Brain pericyte (primary cell): ENCODE data around the gene SNAI3.

ENCODE experiments used
- DNase-seq: peaks from one replicate; pipeline ENCODE4 v3.0.0-alpha.2; 2012; ENCODE audit warnings: low read depth, low spot score

Gene SNAI3

DNA sequence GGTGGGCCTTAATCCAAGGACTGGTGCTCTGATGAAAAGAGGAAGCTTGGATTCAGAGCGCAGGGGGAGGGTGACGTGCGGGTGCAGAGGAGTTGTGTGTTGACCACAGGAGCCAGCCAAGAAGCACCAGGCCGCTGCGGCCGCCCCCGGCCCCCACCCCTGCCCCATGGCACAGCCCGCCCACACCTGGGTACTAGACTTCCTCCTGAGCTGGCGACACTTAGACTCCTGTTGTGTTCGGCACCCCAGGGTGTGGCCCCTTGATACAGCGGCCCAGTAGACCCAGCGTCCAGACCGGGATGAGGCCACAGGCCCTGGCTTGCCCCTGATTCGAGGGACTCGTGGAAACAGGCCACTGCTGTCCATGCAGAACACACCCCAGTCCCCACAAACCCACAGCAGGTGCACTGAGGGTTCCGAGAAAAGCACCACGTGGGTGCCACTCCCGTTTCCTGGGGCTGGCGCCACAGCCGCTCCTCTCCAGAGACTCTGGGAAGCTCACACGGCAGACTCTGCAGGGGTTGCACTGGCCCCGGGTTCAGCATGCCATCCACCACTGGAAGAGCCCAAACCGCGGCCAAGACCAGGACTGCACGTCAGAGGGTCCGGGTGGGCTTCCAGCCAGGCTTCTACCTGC lies 5.7 kb upstream of the SNAI3 start:
- no peak for DNase-seq

DNA sequence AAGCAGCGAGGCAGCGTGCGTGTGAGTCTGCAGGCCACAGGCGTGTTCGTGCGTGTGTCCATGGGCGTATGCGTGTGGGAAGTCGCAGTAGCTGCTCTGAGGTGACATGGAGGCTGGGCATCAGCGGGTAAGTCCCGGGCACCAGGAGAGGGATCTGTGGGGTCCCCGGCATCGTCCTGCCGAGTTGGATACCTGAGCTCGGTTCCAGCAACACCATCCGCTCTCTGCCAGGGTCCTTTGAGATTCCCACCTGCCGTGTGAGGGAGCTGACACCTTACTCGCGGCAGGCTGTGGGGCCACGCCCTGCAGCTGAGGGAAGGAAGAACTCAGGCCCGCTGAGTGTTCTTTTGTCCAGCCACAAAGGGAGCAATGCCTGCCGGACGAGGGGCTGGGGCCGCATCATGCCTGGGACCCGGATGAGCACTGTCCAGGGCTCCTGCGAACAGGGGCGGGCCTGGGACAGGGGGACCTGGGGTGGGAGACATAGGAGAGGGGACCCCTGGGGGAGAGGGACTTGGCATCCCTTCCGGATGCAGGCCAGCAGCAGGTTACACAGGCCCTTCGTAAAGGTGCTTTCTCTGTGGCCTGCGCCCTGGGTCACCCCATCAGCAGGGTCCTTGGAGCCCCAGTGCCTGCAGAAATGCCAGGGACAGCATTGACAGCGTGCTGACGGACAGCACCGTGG lies 5.0 kb upstream of the SNAI3 start:
- DNase-seq: no peak

DNA sequence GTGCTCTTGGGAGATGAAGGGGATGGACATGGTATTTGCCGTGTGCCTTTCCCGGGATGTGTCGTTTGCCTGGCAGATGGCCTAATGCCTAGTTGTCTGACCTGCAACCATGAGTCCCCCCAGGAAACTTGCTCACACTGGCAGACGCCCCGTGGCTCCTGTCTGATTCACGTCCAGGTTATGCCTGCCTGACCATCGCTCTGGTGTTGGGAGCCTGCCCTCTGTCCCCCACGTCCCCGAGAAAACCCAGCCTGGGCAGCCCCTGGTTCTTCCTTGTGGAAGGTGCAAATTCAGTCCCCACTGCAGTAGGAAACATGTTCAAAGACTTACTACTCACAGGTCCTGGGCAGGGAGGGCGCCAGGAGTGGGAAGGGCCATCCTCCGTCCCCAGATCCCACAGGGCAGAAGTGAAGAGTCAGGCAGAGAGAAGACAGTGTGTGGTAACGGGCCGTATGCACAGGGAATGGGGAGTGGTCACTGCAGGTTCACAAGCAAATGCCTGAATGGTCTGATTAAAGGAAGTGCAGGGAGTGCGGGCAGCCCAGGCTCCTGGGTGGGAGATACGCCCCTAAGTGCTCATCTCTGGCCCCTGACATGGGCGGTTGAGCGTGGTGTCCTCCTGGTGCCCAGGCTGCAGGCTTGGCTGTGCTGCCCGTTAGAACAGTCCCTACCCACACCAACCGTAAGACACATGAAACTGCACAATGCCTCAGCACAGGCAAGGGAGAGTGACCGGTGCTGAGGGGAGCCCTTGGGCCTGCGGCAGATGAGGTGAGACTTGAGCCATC lies 4.2 kb upstream of the SNAI3 start:
- no peak for DNase-seq

DNA sequence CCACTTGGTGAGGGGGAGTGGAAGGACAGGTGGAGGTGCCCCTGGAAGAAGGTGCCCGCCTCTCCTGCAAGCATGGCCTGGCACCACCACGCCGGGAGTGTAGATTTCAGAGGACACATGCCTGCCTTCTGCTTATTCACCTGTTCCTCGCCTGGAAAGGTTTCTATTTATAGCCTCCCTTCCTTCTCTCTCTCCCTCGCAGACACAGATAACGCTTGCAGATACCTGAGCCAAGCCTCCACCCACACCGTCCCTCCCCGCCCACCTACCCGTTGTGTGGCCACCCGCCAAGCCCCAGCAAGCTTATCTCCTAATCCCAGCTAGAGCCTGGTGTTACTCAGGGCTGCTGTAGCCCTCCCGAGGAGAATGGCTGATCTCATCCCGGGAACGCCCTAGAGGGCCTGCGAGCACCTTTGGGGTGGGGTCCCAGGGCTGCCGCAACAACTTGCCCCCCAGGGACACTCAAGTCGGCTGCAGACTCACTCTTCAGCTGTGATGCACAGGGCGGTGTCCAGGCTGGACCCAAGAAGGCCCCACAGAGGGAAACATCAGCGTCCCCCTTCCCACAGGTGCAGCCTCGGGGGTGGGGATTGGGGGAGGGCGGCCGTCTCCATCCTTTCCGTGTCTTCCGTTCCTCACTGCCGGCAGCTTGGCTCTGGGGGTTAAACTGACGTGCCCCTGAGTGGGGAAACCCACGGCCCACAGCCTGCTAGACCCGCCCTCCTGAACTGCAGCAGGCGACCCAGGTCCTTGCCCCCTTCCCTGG lies 1.9 kb upstream of the SNAI3 start:
- DNase-seq: no peak

DNA sequence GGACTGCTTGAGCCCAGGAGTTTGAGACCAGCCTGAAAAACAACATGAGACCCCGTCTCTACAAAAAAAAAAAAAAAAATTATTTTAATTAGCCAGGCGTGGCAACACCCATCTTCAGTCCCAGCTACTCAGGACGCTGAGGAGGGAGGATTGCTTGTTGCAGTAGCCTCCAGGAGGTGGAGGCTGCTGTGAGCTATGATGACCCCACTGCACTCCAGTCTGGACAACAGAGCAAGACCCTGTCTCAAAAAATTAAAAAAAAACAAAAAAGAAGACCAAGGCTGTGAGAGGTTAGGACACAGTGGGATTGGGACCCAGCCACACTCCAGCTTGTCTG lies 1.3 kb upstream of the SNAI3 start:
- DNase-seq: no peak

DNA sequence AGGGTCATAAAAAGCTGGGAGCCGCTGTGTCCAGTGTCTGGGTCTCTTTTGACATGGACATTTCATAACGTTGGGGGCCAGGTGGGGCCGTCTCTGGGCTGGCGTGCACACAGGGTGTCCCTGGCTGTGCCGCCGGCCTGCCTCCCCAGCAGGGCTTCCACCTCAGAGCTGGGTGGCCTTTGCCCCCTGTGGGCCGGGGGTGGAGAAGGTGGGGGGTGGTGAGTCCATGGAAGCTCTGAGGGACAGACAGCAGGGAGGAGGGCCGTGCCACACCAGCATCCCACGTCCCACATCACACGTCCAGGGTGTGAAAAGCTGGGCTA lies 908 bp upstream of the SNAI3 start:
- DNase-seq: no peak

DNA sequence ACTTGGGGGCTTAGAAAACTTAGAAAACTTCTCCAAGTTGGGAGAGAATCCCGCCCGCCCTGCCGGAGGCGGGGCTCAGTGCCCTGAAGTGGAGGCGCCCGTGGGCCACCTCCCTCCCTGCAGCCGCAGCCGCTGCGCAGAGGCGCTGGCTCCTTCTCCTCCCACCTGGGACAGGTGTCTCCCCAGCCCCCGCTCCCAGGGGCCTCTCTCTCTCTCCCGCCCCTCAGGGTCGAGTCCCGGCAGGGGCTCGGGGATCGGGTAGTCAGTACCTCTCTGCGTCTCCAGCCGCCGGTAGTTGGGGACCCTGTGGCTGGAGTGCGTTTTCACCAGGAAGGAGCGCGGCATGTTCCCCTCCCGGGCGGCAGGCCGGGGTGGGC lies 257 bp downstream of the SNAI3 start:
- no peak for DNase-seq

DNA sequence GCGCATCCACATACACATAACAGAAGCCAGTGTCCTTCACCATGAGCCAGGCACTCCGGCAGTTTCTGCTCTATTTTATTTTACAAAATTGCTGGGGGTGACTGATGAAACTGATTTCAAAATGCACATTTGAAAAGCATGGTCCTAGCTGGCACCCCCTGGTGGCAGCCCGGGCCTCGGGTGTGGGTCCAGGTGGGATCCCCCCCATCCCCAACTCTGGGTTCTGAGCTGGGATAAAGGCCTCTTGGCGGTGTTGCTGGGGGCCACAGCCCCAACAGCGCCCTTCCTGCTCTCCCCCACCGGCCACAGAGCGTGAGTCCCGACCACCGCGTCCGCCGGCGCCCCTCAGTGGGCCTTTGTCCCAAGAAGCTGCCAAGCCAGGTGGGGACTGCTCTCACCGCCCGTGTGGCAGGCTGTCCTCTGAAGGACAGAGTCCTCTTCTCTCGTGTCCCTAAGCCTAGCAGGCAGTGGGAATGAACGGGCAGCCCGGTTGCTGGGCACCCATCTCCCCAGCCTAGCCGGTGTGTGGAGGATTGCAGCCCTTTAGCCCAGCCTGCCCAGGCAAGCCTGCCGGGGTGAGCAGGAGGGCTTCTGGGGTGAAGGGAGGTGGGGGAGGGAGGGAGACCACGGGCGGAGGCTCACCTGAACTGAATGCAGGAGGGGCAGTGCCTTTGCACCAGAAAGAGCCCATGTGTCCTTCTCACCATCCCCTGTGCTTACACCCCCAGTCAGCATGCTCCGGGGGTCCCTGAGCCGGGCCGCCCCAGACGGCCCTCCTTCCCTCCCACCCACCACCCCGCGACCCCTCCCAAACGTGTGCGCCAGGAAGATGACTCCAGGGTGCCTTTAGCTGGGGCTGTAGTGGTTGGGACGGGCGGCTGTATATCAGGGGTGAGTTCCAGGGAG lies 898 bp downstream of the SNAI3 start:
- no peak for DNase-seq

DNA sequence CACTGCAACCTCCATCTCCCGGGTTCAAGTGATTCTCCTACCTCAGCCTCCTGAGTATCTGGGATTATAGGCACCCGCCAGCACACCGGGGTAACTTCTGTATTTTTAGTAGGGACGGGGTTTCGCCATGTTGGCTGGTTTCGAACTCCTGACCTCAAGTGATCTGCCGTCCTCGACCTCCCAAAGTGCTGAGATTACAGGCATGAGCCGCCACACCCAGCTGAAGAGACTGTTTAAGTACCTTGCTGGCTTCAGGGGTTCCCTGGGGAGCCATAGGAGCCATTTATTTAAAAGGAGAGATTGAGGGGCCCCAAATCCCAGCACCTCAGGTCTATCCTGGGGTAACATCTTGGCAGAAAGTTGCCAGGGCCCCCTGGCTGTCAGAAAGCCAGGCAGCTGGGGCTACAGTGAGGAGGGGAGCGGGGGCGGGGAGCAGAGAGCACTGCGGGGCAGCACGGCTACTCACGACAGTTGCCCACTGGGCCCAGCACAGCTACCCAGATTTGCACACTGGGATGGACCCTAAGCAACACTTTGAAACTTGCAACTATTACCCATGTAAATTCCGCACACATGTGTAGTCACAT lies 1.6 kb downstream of the SNAI3 start:
- DNase-seq: no peak

DNA sequence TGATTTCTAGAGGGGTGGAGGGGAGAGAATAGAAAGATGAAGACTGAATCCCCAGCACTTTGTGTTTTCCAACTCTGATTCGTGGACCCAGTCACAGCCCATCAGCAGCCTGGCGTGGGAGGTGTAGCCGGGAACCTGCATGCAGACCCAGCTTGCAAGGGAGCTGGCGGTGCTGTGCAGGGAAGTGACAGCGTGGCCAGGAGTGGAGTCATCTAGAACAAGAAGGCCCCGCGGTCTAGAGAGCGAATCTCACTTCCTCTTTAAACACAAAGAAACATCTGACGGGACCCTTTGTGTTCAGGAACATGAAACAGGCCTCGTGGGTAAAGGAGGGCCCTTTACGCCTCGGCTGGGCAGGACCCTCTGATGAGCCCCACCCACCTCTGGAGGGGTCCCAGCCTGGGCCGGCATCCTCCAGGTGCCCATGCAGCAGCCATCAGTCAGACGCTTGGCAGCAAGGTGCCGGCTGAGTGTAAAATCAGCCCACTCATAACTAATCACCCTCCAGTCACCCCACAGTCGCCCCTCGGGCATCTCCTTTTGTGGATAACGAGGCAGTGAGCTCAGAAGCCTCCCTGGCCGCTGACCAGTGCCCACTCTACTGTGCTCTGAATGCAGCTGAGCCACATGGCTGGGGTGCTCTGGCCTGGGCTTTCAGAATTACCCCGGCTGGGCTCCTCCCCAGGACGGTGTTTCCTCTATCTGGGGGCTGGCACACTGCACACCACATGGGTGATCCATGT lies 4.4 kb downstream of the SNAI3 start:
- DNase-seq: no peak

DNA sequence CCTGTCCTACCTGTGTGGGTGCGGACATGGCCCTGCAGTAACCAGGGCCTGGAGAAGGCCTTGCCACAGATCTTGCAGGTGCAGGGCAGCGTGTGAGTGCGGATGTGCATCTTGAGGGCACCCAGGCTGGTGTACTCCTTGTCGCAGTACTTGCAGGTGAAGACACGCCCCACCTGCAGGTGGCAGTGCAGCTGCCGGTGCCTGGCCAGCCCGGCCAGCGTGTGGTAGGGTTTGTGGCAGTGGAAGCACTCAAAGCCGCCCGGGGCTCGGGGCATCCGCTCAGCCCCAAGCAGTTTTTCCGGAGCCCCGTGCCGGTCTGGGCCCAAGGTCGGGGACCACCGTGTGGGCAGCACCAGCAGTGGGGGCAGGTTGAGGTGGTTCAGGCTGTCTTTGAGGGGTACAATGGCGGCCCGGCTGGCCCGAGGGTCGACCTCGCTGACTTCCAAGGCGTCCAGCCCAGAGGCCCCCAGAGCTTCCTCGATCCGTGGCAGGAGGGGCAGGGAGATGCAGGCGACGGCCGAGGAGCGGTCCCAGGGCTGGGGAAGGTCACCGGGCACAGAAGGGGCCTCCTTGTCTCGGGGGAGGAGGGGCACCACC lies 5.1 kb downstream of the SNAI3 start:
- DNase-seq: no peak

DNA sequence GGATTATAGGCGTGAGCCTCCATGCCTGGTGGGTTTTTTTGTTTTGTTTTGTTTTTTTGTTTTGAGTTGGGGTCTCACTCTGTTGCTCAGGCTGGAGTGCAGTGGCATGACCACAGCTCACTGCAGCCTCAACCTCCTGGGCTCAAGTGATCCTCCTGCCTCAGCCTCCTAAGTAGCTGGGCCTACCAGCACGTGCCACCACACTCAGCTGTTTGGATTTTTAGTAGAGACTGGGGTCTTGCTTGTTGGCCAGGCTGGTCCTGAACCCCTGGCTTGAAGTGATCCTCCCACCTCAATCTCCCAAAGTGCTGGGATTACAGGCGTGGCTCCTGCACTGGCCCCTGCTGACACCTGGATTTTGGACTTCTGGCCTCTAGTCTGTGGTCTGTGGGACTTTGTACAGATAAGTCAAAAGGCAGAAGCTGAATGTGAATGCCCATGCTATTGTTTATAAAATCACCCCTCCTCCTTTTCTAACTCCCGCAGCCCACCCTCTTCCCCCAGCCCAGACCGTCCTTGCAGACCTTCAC lies 5.7 kb downstream of the SNAI3 start:
- DNase-seq: no peak

DNA sequence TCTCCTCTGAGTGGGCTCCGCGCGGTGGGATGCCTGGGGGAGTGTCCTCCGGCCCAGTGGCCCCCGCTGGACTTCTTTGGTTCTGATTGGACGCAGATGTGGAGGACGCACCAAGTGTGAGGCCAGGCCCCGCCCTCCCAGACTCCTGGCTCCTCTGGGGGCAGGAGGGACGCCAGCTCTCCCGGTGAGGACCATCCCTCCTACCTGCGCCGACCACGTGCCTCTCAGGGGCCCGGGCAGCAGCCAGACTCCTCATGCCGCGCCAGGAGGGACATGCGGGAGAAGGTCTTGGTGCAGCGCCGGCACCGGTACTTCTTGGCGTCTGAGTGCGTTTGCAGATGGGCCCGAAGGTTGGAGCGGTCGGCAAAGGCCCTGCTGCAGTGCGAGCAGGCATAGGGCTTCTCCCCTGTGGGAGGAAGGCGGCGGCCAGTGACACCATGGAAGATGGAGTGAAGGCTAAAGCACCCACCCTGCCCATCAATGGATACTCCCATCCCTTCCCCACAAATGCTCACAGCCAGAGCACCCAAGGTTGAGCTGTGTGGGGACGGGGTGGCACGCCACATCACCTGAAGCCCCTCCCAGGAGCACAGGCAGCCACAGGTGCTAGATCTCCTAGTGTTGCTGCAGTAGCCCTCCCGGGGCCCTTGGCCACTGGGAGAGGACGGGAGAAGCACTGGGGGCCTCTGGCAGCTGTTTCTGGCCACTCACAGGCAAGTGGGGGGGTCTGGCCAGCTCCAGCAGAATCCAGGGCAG lies 7.9 kb downstream of the SNAI3 start:
- no peak for DNase-seq

DNA sequence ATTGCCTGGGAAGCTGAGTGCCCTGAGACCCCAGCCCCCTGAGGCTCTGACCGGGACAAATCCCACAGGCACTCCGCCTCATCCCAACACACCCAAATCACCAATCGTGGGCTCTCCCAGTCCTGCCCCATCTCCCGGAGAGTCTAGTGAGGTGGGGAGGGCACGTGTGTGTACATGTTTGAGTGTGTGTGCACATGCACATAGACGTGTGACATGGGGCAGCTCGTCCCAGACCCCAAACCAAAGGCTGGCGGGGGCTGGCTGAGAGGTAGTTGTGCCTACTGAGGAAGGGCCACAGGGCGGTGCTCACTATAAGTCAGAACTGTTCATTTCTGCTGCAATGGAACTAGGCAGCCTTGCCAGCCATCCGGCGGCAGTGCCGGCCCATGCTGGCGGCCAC lies 8.6 kb downstream of the SNAI3 start:
- no peak for DNase-seq

DNA sequence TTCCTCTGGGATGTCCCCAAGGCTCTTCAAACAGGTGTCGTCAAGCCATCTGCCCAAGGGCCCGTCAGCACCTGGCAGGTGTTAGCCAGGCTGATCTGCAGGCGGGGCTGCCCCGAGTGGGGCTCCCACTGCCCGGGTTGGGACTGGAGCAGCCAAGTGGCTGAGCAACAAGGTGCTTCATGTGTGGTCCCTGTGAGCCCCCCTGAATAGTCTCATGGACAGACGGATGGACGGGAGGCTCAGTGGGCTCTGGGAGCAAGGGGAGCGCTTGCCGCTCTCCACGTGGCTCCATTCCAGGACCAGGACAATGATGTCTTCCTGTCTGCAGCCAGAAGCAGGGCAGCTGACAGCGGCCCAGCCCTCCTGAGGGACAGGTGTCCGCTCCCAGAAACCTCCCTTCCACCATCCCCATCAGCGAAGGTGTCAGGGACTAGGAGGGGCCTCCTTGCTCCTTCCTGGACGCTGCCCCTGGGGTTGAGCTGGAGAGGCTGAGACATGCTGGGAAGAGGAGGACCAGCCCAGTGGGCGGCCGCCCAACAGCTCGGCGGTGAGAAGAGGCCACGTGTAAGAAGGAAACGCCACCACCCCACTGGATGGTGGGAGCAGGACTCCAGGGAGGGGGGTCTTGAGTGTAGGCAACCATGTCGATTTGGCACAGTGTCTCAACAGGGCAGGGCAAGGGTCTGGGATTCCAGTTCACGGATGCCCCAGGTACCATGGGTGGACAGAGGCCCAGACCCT lies 9.6 kb downstream of the SNAI3 start:
- no peak for DNase-seq

DNA sequence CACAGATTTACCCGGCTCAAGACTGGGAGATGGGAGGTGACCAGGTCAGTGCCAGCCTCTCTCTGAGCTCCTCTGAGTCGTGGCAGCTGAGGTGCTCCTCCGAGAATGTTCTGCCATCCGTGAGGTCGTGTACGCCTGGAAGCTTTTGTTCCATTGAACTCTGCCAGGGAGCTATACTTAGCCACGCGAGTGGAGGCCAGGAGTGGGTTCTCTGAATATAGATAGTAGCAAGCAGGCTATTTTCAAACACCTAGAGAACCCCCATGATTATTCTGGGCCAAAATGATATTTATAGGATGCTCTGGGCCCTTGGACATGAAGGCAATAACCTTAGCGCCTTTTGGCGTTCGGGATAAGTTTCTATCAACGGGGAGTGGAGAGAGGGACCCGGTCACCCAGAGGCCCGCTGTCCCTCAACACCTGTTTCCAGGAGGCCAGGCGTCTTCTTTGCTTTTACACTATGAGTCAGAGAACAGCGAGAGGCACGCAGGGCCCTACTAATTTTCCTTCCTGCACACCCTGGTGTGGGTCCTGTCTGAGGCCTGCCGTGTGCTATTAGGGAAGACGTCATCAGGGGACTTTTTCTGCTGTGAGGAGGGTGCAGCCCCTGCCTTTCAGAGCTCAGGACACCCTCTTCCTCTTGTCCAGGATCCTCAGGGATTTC lies 12.5 kb downstream of the SNAI3 start:
- DNase-seq: no peak

DNA sequence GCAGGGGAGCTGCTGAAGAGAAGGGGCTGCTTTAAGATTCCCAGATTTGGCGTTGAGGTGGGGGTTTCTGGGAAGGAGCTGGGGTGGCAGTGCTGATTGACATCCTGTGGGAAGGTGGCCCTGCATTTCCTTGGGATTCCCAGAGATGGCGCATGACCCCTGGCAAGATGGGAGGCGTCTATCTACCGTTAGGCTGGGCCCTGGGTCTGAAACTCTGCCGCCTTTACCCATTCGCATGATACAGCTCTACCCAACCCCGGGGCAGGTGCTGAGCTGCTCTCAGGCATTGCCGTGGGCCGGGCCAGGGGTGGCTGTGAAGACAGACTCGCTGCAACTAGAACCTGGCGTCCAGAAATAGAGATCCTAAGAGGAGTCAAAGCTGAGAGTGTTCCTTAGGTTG lies 13.5 kb downstream of the SNAI3 start:
- no peak for DNase-seq

DNA sequence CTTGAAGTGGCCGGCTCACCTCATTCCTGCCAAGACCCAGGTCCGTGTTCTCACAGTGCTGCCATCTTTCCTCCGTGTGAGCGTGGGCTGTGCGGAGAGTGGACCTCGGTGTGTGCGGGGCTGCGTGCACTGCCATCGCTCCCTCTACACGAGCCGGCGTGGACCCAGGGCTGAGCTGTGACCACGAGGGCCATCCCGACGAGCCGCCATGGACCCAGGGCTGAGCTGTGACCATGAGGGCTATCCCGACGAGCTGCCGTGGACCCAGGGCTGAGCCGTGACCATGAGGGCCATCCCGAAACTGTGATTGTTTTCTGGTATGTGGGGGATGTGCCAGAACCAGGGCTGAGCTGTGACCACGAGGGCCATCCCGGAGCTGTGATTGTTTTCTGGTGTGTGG lies 14.5 kb downstream of the SNAI3 start:
- DNase-seq: no peak
